Keratinocyte (primary cell): Measurements from ENCODE around the gene CPSF7. TPM values are rescaled to one million over a fixed set of nuclear protein-coding genes. Genes with fewer than 3 reads are reported as not detected.

Experiments
- DNase-seq: peaks from one replicate; pipeline ENCODE4 v3.0.0-alpha.2; 2011; ENCODE audit warnings: low read depth, missing footprints, low spot score
- FAIRE-seq: peaks from 2 replicates; lab custom pipeline; 2011; peaks lifted over from hg19 to GRCh38; lab: Jason Lieb, UNC
- H2AFZ ChIP-seq: 2 replicates; pipeline ENCODE4 v1.6.0; 2012; ENCODE audit warnings: low read length, control low read depth, inconsistent platforms; ENCODE audit not compliant: control insufficient read depth
- H3K27ac ChIP-seq: 2 replicates; pipeline ENCODE4 v1.5.1; 2011; ENCODE audit warnings: low read length; ENCODE audit not compliant: control insufficient read depth, insufficient read depth
- H3K27me3 ChIP-seq: 3 replicates; pipeline ENCODE4 v1.6.0; 2011; ENCODE audit warnings: low read length; ENCODE audit not compliant: control insufficient read depth, insufficient read depth; ENCODE audit errors: extremely low read depth
- H3K36me3 ChIP-seq, 2 experiments: 2 replicates in 1 of 2; 3 replicates in 1 of 2; pipeline ENCODE4 v1.5.1; 2011; ENCODE audit warnings: low read length in 2 of 2, mild to moderate bottlenecking in 1 of 2; ENCODE audit not compliant: control insufficient read depth in 2 of 2, insufficient read depth in 2 of 2; ENCODE audit errors: extremely low read depth in 1 of 2
- H3K4me1 ChIP-seq: 3 replicates; pipeline ENCODE4 v1.5.1; 2011; ENCODE audit warnings: low read length; ENCODE audit not compliant: control insufficient read depth, insufficient read depth; ENCODE audit errors: extremely low read depth
- H3K4me2 ChIP-seq: 3 replicates; pipeline ENCODE4 v1.6.0; 2011; ENCODE audit warnings: low read depth, low read length; ENCODE audit not compliant: control insufficient read depth, insufficient read depth; ENCODE audit errors: extremely low read depth
- H3K4me3 ChIP-seq, 3 experiments: fragments of 200-600 bp in 1 of 3; sonication (generic) in 1 of 3; 2 replicates in 2 of 3; 3 replicates in 1 of 3; pipeline ENCODE4 v1.5.1; 2011 to 2016; ENCODE audit warnings: low read length in 3 of 3, mild to moderate bottlenecking in 3 of 3, control low read depth in 2 of 3, inconsistent platforms in 1 of 3, low read depth in 1 of 3, mixed read lengths in 1 of 3, mixed run types in 1 of 3, moderate library complexity in 1 of 3; ENCODE audit not compliant: control insufficient read depth in 2 of 3, insufficient read depth in 2 of 3; ENCODE audit errors: extremely low read depth in 1 of 3
- H3K79me2 ChIP-seq: 2 replicates; pipeline ENCODE4 v1.6.0; 2012; ENCODE audit warnings: low read length; ENCODE audit not compliant: control insufficient read depth, insufficient read depth
- H3K9ac ChIP-seq: 3 replicates; pipeline ENCODE4 v1.6.0; 2011; ENCODE audit warnings: low read length; ENCODE audit not compliant: control insufficient read depth, insufficient read depth; ENCODE audit errors: extremely low read depth
- H3K9me1 ChIP-seq: 3 replicates; pipeline ENCODE4 v1.6.0; 2011; ENCODE audit warnings: low read length; ENCODE audit not compliant: control insufficient read depth, insufficient read depth; ENCODE audit errors: extremely low read depth
- H3K9me3 ChIP-seq: 2 replicates; pipeline ENCODE4 v1.5.1; 2012; ENCODE audit warnings: low read depth, low read length; ENCODE audit not compliant: control insufficient read depth
- H4K20me1 ChIP-seq: 3 replicates; pipeline ENCODE4 v1.6.0; 2011; ENCODE audit warnings: low read length; ENCODE audit not compliant: control insufficient read depth, insufficient read depth; ENCODE audit errors: extremely low read depth
- EZH2 ChIP-seq: IDR thresholded peaks from one replicate; pipeline ENCODE4 v1.6.1; 2012; ENCODE audit warnings: inconsistent platforms, mild to moderate bottlenecking, low read length, moderate library complexity
- dilution Hi-C: fragments of 300-500 bp; cut with MboI; formaldehyde crosslinking; loops from one replicate; pipeline ENCODE4 v1.7.0; 2020; ENCODE audit warnings: low sequenced_read_pairs; ENCODE audit not compliant: extremely low pct_ligation_motif_present
- polyA plus RNA-seq, 5 experiments: library from polyadenylated mRNA; depleted of rRNA in 3 of 5; stranded (reverse) in 3 of 5; stranded (forward) in 1 of 5; unstranded in 1 of 5; fragments of >200 nt; gene quantifications; 1 replicate in 1 of 5; 2 replicates in 3 of 5; 3 replicates in 1 of 5; pipeline versions ENCODE4 v1.2.1 to v1.2.3, GENCODE V29; 2011 to 2012; ENCODE audit warnings: missing spikeins in 2 of 5, low read depth in 1 of 5, low replicate concordance in 1 of 5
- TF ChIP-seq, protein P1 (sequence below), 3 experiments: IDR thresholded peaks in 1 of 3; conservative IDR thresholded peaks in 1 of 3; optimal IDR thresholded peaks in 1 of 3; 2 replicates in 2 of 3; 3 replicates in 1 of 3; pipeline versions ENCODE3 to v1.5.1; 2011; ENCODE audit warnings: low read length in 3 of 3, mild to moderate bottlenecking in 3 of 3, moderate library complexity in 2 of 3, control low read depth in 1 of 3, inconsistent platforms in 1 of 3; ENCODE audit not compliant: insufficient read depth in 2 of 3; ENCODE audit errors: extremely low read depth in 1 of 3

CPSF7 gene
- polyA plus RNA-seq, 1 donor (not counting 4 experiments of a cell fraction or from before 2014, with no cell fraction given): 34.5 TPM

DNA sequence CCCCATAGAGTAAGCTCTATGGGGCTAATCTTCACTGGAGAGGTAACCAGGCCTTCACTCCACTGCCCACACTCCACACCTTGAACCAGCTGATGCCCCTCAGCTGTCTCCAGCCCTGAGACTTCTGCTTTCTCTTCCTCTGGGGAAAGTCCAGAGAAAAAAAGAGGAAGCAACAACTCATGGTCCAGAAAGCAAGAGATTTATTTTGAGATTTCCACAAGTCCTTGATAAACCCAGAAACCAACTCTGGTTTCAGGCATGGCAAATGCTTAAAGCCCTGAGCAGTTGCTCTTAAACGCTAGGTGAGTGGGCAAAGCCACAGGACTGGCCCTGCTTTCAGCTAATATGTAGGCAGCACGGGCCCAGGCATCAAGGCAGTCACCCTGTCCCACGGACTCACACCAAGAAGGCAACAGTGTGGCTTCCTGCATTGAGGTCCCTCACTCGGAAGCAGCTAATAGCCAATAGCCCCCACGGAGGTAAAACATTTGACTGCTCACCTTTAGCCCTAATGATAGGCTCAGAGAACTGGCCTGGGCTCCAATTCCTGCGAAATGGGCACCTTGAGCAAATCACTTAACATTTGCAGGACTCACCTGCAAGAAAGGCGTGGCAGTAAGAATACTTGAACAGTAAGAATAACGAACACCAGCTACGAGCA is 72.4 kb downstream of the CPSF7 start:
- DNase-seq (no peak), FAIRE-seq (no peak)
- no peak for TF ChIP-seq EZH2
- Histone ChIP-seq H3K27ac (no peak overlapping the region), H3K4me2 (no peak overlapping the region), H3K9me3 (no peaks in the 10 kb centered on the region), H3K4me3 (no peak overlapping the region), H4K20me1 (no peaks in the 10 kb centered on the region), H3K27me3 (no peaks in the 10 kb centered on the region), H3K4me1 (peaks cover 4% of the 10 kb centered on the region), H3K79me2 (peaks cover 15% of the 10 kb centered on the region), H3K9ac (no peak overlapping the region), H3K9me1 (no peaks in the 10 kb centered on the region), H3K36me3 (peaks cover 5 to 17% of the 10 kb centered on the region in 2 experiments), H2AFZ (no peak overlapping the region)
- dilution Hi-C loops: no loop called here

- no peak for TF ChIP-seq EZH2
- TF ChIP-seq, protein P1, sequence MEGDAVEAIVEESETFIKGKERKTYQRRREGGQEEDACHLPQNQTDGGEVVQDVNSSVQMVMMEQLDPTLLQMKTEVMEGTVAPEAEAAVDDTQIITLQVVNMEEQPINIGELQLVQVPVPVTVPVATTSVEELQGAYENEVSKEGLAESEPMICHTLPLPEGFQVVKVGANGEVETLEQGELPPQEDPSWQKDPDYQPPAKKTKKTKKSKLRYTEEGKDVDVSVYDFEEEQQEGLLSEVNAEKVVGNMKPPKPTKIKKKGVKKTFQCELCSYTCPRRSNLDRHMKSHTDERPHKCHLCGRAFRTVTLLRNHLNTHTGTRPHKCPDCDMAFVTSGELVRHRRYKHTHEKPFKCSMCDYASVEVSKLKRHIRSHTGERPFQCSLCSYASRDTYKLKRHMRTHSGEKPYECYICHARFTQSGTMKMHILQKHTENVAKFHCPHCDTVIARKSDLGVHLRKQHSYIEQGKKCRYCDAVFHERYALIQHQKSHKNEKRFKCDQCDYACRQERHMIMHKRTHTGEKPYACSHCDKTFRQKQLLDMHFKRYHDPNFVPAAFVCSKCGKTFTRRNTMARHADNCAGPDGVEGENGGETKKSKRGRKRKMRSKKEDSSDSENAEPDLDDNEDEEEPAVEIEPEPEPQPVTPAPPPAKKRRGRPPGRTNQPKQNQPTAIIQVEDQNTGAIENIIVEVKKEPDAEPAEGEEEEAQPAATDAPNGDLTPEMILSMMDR (optimal IDR thresholded peaks at IDR 0.05 in 1 of 3, IDR thresholded peaks at IDR 0.05 in 1 of 3, conservative IDR thresholded peaks at IDR 0.05 in 1 of 3; ENCODE audit: extremely low read depth in 1 of 3, insufficient read depth in 2 of 3, low read length in 3 of 3): no peak
- H3K36me3 ChIP-seq: peaks cover 9 to 18% of the 10 kb centered on the region in 2 experiments
- H4K20me1 ChIP-seq: no peaks in the 10 kb centered on the region
- no peak overlapping the region for H3K9ac ChIP-seq
- FAIRE-seq (no peak), DNase-seq (no peak)
- peaks cover 4% of the 10 kb centered on the region for H3K4me1 ChIP-seq
- H3K4me3 ChIP-seq: no peak overlapping the region
- dilution Hi-C loops: no loop called here
- H3K9me3 ChIP-seq: no peaks in the 10 kb centered on the region
- H3K9me1 ChIP-seq: no peaks in the 10 kb centered on the region
- peaks cover 14% of the 10 kb centered on the region for H3K79me2 ChIP-seq
- no peak overlapping the region for H3K4me2 ChIP-seq
- H3K27ac ChIP-seq: no peak overlapping the region
- no peaks in the 10 kb centered on the region for H3K27me3 ChIP-seq
- no peak overlapping the region for H2AFZ ChIP-seq
These were observed 73.1 kb downstream of the CPSF7 start for GRCh38 chr11:61356706-61357105.

DNA sequence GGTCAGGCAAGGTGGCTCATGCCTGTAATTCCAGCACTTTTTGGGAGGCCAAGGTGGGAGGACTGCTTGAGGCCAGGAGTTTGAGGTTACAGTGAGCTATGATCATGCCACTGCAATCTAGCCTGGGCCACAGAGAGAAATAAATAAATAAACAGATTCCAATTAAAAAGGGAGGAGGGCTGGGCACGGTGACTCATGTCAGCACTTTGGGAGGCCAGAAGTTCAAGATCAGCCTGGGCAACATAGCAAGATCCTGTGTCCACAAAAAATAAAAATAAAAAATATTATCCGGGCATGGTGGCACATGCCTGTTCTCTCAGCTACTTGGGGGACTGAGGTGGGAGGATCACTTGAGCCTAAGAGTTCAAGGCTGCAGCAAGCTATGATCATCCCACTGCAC is 75.6 kb downstream of the CPSF7 start:
- DNase-seq (no peak), FAIRE-seq (no peak)
- Histone ChIP-seq H3K27me3 (no peaks in the 10 kb centered on the region), H2AFZ (no peak overlapping the region), H3K4me1 (no peaks in the 10 kb centered on the region), H3K9me3 (no peaks in the 10 kb centered on the region), H3K4me2 (no peak overlapping the region), H3K36me3 (peaks cover 19 to 25% of the 10 kb centered on the region in 2 experiments), H3K9ac (no peak overlapping the region), H3K9me1 (peaks cover 2% of the 10 kb centered on the region), H3K27ac (no peak overlapping the region), H3K4me3 (no peak overlapping the region), H3K79me2 (no peaks in the 10 kb centered on the region), H4K20me1 (no peaks in the 10 kb centered on the region)
- TF ChIP-seq, protein P1 (optimal IDR thresholded peaks at IDR 0.05 in 1 of 3, IDR thresholded peaks at IDR 0.05 in 1 of 3, conservative IDR thresholded peaks at IDR 0.05 in 1 of 3; ENCODE audit: extremely low read depth in 1 of 3, insufficient read depth in 2 of 3, low read length in 3 of 3): no peak
- TF ChIP-seq EZH2: no peak
- dilution Hi-C loops: no loop called here
